IPS-11a (cell line): ENCODE data around the gene FEZF1.

Experiments used
- H3K4me3 ChIP-seq: one replicate; pipeline ENCODE4 v1.5.1; 2013; ENCODE audit warnings: low read depth, low read length, control low read depth

The FEZF1 gene

DNA sequence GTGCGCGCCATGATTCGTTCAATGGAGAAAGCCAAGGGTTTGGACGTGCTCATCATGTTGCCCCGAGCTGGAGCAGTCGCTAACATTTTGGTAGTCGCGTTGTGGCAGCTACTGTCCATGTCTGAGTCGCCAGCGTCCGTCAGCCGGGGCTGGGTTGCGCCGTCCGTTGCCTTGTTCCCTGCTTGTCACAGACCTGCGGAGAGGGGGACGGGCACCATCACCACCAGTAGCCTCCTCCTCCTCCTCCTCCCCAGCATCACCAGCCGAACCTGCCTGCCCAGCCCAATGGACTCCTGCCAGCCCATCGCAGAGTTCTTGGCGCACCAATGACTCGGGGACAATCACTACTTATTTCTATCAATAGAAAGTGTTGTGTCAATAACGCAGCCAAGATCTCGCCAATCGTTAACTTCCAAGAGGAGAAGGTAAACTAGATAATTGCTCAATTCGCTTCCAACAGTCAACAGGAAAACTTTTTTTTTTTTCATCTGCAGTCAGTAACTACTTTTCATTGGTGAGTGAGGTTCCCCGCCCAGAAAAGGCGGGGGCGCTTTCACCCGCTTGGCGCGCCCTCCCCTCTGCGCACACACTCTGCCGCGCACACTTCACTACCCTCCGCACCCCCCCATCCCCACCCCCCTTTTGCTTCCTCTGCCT lies at the start of gene FEZF1:
TSS of gene FEZF1 (minus strand) at position 432 of the 657 bp plus-strand sequence. CDS start at position 119, 313 bp downstream.
- peak within 1 kb of the TSS; percentile 48 for H3K4me3 ChIP-seq

DNA sequence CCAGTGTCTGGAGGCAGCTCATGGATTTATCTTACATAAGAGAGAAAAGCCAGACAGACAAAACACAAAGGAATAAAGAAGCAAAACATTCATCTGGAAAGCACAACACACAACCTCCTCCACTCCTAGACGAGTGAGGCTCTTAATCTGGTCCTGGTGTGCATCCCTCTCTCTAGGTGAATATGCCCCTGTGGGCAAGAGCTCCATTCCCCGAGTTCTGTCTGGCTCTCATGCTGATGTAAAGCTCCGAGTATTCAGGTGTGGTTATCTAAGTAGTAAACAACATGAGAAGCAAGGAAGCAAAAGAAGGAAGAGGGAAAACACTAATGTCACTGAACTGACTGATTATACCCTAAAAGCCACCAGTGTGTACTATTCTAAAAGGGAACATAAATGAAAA lies 47.9 kb upstream of the FEZF1 start:
- H3K4me3 ChIP-seq = no peak overlapping the region

DNA sequence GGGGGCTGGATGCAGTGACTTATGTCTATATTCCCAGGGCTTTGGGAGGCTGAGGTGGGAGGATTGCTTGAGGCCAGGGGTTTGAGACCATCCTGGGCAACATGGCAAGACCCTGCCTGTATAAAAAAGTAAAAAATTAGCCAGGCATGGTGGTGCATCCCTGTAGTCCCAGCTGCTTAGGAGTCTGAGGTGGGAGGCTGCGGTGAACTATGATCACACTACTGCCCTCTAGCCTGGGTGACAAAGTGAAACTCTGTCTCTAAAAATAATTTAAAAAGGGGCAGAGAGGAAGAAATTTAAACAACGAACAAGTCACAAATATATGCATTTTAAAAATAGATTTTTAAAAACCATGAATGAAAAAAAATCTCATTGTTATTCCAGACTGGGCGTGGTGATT lies 46.2 kb upstream of the FEZF1 start:
- no peak overlapping the region for H3K4me3 ChIP-seq

- no peak overlapping the region for H3K4me3 ChIP-seq
These were observed 39.7 kb upstream of the FEZF1 start for GRCh38 chr7:122344303-122344620.

DNA sequence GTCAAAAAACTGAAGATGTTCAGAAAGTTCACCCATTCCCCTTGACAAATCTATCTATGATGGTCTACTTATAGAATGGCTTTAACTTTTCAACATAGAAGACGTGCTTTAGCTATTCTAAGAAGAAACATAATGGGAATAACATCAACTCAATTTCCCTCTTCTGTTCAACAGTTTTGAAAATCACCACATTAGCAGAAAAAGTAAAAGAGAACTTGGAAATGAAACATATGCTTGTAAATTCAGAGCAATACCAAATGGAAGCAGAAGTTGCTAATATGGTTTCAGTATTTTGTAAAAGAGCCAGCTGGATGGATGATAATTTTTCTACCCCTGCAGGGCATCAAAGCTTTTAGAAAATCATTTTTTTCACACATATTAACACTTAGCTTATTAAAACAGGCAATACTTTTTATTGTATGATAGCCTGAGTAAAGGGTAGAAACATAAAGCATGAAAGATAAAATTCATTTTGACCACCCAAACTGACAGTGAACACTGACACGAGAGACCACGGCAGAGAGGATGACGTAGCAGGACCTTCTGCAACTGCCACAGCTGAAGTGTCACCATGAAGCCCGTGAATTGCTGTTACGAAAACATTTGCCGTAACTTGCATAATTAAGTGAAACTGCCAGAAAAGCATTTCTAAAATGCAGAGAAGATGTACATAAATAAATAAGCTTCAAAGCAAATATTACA lies 39.2 kb upstream of the FEZF1 start:
- H3K4me3 ChIP-seq = no peak overlapping the region

- H3K4me3 ChIP-seq = no peak overlapping the region
These were observed 35.9 kb upstream of the FEZF1 start for GRCh38 chr7:122340427-122340826.

- H3K4me3 ChIP-seq = no peak overlapping the region
These were observed 34.8 kb upstream of the FEZF1 start for GRCh38 chr7:122339145-122339904.

DNA sequence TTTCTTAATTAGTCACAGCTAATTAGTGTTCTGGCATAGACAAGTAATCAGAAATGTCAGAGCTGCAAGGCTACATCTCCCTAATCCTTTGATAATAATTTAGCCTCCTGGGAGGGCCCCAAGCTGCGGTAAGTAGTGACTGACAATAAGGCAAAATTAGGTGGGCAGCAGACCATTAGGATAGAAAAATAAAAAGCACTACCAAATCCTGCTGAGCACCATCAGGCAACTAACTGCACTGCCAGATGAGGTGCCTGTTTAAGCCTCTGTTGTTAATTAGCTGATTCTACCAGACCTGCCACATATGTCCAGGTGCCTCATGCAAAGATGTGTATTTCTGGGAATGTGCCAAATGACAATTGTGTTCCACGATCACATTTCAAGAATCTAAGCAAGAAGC lies 32.5 kb upstream of the FEZF1 start:
- no peak overlapping the region for H3K4me3 ChIP-seq

- no peak overlapping the region for H3K4me3 ChIP-seq
These were observed 24.7 kb upstream of the FEZF1 start for GRCh38 chr7:122329145-122329802.

- H3K4me3 ChIP-seq = no peak overlapping the region
These were observed 23.4 kb upstream of the FEZF1 start for GRCh38 chr7:122327969-122328368.

DNA sequence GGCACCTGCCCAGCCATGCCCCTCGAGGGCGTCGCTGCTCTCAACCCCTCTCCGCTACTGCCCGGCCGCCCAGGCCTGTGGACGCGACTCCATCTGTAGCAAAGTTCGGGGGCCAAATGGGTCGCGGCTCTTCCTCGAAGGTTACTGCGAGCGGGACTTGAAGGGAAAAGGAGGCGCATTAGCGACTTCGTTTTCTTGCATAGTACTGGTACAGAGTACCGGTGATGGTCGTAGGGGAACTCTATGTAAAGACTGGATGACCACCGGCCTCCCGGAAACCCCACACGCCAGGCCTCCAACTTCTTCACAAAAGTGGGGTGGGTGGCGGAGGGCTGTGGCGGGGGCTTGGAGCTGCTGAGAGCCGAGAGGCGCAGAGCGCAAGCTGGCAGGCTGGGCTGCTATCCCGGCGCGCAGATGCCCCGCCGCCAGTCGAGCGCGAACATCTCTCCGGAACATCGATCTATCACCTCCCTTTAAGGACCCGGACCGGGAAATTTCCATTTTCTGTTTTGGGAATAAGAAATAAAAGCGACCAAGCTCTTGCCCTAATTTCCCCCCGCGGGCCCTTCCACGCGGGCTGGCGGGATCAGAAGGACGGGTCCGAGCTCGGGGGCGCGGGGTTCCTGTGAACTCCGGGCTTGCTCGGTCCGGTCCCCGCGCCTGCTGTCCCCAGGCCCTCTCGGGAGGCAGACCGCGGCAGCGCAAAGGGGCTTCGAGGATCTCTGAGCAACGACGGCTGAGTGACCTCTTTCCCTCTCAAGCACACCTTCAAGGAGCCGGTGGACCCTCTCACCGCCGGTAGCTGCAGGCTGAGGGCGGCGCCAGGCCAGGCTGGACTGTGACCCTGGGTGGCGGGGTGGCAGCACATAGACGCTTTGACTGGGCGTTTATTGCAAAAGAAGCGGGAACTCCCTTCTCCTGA lies 12.2 kb upstream of the FEZF1 start:
- H3K4me3 ChIP-seq = peak overlapping the region; percentile 14

DNA sequence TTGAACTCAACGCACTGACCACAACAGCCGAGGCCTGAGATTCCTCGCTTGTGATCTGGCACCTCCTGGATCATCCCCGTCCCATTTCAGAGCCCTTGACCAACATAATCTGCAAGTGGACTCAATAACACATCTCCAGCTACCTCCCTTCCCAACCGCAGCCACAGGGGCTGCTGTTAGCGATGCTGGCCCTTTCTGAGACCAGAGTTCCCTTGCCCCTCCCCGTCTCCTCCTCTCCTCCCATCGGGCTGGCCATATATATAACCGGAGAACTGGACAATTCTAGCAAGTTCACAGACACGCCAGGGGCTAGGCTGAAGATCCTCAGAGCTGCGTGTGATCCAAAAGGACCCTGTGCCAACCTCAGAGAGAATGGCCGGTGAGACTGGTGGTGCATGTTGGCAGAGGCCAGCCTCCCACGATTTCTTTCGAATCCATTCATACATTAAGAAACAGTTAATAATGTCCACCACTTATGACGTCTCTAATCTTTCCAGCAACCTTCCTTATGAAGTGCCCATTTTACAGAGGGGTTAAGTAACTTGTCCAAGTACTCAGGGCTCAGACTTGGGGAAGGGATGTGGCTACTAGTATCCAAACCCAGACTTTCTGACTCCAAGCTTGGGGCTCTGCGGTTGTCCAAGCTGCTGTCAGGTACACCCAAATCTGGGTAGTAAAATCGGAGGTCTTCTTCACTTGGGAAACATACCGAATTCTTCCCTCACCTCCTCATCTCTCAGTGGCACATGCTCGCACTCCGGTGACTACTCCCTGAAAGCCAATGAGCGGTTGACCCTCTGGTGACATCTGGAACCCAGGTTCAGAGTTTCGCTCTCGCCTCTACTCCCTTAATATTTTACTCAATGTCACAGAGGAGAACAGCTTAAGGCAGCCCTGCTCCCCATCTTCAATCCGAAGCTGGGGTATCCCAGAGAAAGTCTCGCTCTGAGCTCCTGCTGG lies 11.2 kb upstream of the FEZF1 start:
- H3K4me3 ChIP-seq = no peak overlapping the region

GRCh38 chr7:122314284-122314683 lies 9.7 kb upstream of the FEZF1 start:
- no peak overlapping the region for H3K4me3 ChIP-seq

DNA sequence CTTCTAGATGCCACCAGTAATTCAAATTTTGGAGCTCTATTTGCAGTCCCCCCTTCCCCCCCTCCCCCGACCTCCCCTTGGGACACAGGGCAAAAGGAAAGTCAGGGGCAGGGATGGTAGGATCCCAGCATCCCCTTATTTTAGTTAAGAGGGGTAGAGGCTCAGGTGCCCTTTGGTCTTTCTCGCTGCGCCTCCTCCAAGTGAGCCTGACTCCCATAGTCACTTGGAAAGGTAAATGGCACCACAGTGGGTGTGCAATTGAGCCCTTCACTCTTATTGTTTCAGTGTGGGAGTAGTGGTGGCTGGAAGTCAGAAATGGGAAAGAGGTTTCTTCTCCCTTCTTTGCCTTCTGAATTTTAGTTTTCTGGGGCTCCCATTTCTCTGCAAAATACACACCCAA lies 8.2 kb upstream of the FEZF1 start:
- no peak overlapping the region for H3K4me3 ChIP-seq

DNA sequence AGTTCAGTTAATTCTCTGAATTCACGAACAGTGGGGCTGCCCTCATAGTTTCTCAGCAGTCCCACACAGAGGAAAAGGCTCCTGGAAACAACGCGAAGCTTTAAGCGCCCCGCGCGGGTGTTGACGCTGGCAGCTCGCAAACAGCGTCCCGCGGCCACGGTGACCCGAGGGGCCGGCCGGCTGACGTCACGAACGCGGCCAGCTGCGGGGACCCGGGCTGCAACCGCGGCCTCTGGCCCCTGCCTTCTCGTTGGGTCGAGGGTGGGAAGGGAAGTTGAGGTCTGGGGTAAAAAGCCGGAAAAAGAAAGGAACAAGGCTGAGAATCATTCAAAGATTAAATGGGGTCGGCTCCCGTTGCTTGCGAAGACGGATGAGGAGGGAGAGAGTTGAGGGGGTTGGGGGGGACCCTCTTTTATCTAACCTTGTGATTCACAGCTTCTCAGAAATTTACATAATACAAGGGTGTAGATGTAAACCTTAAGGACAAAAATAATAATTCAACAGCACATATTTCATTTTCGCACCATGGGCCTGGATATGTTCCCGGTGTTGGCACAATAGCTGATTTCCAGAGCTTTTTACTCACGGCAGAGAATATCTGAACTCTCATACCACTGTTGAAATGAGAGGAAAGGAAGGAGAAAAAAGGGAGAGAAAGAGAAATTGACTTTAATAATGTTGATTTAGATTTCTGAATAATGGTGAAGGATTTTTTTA lies 7.3 kb upstream of the FEZF1 start:
- peak overlapping the region; percentile 4 for H3K4me3 ChIP-seq

DNA sequence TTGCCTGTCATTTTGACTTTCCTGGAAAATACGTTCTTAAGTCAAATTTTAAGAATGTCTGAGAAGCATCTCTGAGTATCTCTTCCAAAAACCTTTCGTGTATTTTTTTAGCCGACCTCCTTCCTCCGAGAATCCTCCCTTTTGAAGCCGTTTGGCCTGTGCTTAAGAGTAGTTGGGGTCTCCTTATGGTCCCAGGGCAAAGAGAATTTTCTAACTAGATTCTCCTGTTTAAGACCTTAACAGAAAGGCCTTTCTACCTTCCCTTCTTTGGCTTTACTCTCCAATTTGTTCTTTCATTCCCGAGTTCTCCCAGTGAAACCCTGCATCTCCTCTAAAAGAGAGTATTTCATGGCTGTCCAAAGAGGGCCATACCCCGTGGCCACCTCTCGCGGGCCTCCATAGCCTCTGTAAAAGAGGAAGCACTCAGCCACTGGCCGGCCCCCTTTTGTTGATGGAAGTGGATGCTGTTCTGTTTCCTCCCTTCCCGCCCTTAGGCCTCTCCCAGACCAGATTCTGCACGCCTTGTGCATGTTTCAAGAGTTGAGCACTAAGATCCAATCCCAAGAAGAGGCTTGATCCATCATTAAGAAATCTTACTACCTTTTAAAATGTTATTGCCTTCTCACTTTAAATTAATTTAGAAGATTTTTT lies 6.6 kb upstream of the FEZF1 start:
- H3K4me3 ChIP-seq = peak overlapping the region; percentile 42

- peak overlapping the region; percentile 42 for H3K4me3 ChIP-seq
These were observed 5.8 kb upstream of the FEZF1 start for GRCh38 chr7:122310119-122311021.
